GM12878 (cell line): Measurements from ENCODE around the gene OPCML. TPM values are rescaled to one million over a fixed set of nuclear protein-coding genes. Genes with fewer than 3 reads are reported as not detected.

Experiments used
- ATAC-seq: fragments of 200-7000 bp; cut with Tn5 transposase; 3 replicates; pipeline ENCODE4 v1.9.1; 2020; ENCODE audit warnings: mild to moderate bottlenecking, moderate library complexity
- BruUV-seq: library from RNA; stranded (reverse); fragments of 400-500 nt; replicated peaks from 2 replicates; lab custom pipeline; 2021; lab: Mats Ljungman, UMichigan
- CTCF ChIA-PET: fragments of 300-600 bp; sonication (Branson Sonifier 250); formaldehyde crosslinking; extraction: SDS; loops from one replicate; lab custom pipeline; 2021; ENCODE audit warnings: inconsistent platforms; lab: Yijun Ruan, JAX
- POLR2A ChIA-PET: fragments of 350-600 bp; formaldehyde crosslinking; extraction: SDS; loops from one replicate; lab custom pipeline; 2021; ENCODE audit warnings: inconsistent platforms; lab: Charles Lee
- RAD21 ChIA-PET: fragments of 300-600 bp; sonication (Branson Sonifier 250); formaldehyde crosslinking; loops from one replicate; lab custom pipeline; 2023; ENCODE audit warnings: antibody characterized with exemption; ENCODE audit not compliant: unreplicated experiment; lab: Charles Lee
- SMC1A ChIA-PET: fragments of 300-600 bp; sonication (Branson Sonifier 250); formaldehyde crosslinking; loops from one replicate; lab custom pipeline; 2023; ENCODE audit not compliant: unreplicated experiment, uncharacterized antibody; lab: Charles Lee
- DNase-seq: peaks from one replicate; pipeline ENCODE4 v3.0.0-alpha.2; 2011; ENCODE audit warnings: low read depth, low spot score
- FAIRE-seq: peaks from 3 replicates; lab custom pipeline; 2011; peaks lifted over from hg19 to GRCh38; lab: Jason Lieb, UNC
- H2AFZ ChIP-seq: 2 replicates; pipeline ENCODE4 v1.6.0; 2011; ENCODE audit warnings: low read depth, low read length, control low read depth; ENCODE audit not compliant: control insufficient read depth
- H3K27ac ChIP-seq: 2 replicates; pipeline ENCODE4 v1.5.1; 2011; ENCODE audit warnings: control low read depth; ENCODE audit not compliant: control insufficient read depth, insufficient read depth
- H3K27me3 ChIP-seq, 2 experiments: replicated peaks in 1 of 2; 2 replicates each; pipeline versions ENCODE4 v1.6.0 to v1.6.1; 2011; ENCODE audit warnings: low read length in 1 of 2; ENCODE audit not compliant: control insufficient read depth in 2 of 2, insufficient read depth in 2 of 2
- H3K36me3 ChIP-seq, 2 experiments: 2 replicates each; pipeline ENCODE4 v1.5.1; 2011; ENCODE audit warnings: low read length in 1 of 2; ENCODE audit not compliant: control insufficient read depth in 2 of 2, insufficient read depth in 2 of 2
- H3K4me1 ChIP-seq: 2 replicates; pipeline ENCODE4 v1.6.1; 2011; ENCODE audit warnings: mild to moderate bottlenecking, low read length, moderate library complexity, mixed read lengths; ENCODE audit not compliant: control insufficient read depth, insufficient read depth
- H3K4me2 ChIP-seq: 2 replicates; pipeline ENCODE4 v1.6.0; 2011; ENCODE audit warnings: control low read depth; ENCODE audit not compliant: control insufficient read depth, insufficient read depth
- H3K4me3 ChIP-seq: fragments of 200-600 bp; sonication (generic); 2 replicates; pipeline ENCODE4 v1.5.1; 2016
- H3K79me2 ChIP-seq: 2 replicates; pipeline ENCODE4 v1.6.0; 2011; ENCODE audit warnings: low read length; ENCODE audit not compliant: control insufficient read depth, insufficient read depth
- H3K9ac ChIP-seq: 2 replicates; pipeline ENCODE4 v1.8.0; 2011; ENCODE audit warnings: low read length, control low read depth, mixed read lengths; ENCODE audit not compliant: control insufficient read depth, insufficient read depth
- H3K9me3 ChIP-seq: replicated peaks from 3 replicates; pipeline ENCODE4 v1.5.1; 2011; ENCODE audit warnings: mild to moderate bottlenecking, low read length; ENCODE audit not compliant: control insufficient read depth, insufficient read depth
- H4K20me1 ChIP-seq: 2 replicates; pipeline ENCODE4 v1.6.0; 2011; ENCODE audit not compliant: control insufficient read depth, insufficient read depth
- ATF7 ChIP-seq: fragments of 450-650 bp; IDR thresholded peaks from 2 replicates; pipeline ENCODE4 v1.6.1; 2016; ENCODE audit warnings: low read depth, mild to moderate bottlenecking
- STAT3 ChIP-seq: IDR thresholded peaks from 2 replicates; pipeline ENCODE4 v1.6.1; 2011; ENCODE audit warnings: low read depth, low read length, improper control_type of control experiment
- TARDBP ChIP-seq: IDR thresholded peaks from 2 replicates; pipeline ENCODE4 v1.6.1; 2016; ENCODE audit warnings: borderline replicate concordance
- TCF12 ChIP-seq: IDR thresholded peaks from 2 replicates; pipeline ENCODE4 v1.6.1; 2011; ENCODE audit warnings: low read depth, mild to moderate bottlenecking, low read length
- ZNF217 ChIP-seq: fragments of 450-650 bp; IDR thresholded peaks from 2 replicates; pipeline ENCODE4 v1.6.1; 2017; ENCODE audit warnings: antibody characterized with exemption, mild to moderate bottlenecking
- WGBS: methylation state at CpG from one replicate; pipeline ENCODE4 v1.1.6; 2016; ENCODE audit warnings: low lambda C conversion rate; ENCODE audit not compliant: insufficient replicate concordance, insufficient coverage; ENCODE audit errors: missing lambda C conversion rate; 5-methylcytosine and 5-hydroxymethylcytosine counted together
- in situ Hi-C: fragments of 300-500 bp; cut with MboI; formaldehyde crosslinking; loops from 9 replicates; pipeline ENCODE4 v1.14.3; 2018; ENCODE audit warnings: mixed read lengths
- intact Hi-C: fragments of 100-400 bp; cut with micrococcal nuclease; formaldehyde crosslinking; loops from one replicate; pipeline ENCODE4 v1.14.2; 2022; ENCODE audit not compliant: unreplicated experiment
- polyA plus RNA-seq, 11 experiments: library from polyadenylated mRNA; depleted of rRNA in 4 of 11; unstranded in 6 of 11; stranded (reverse) in 5 of 11; fragments of >200 nt; fragmentation: Nextera tagmentation in 4 of 11; fragmentation: Illumina TruSeq in 1 of 11; extraction: Ambion mirVana in 4 of 11; extraction: Trizol in 1 of 11; gene quantifications; 1 replicate in 1 of 11; 2 replicates in 10 of 11; pipeline versions ENCODE4 v1.2.1 to v1.2.3, GENCODE V29; 2011 to 2016; ENCODE audit warnings: inconsistent platforms in 2 of 11, missing spikeins in 2 of 11, low read depth in 1 of 11
- total RNA-seq, 4 experiments: library from RNA; depleted of rRNA in 3 of 4; stranded (reverse); fragments of >200 nt in 3 of 4; fragmentation: Illumina TruSeq in 1 of 4; extraction: Trizol in 1 of 4; gene quantifications; 2 replicates each; pipeline versions ENCODE4 v1.2.1 to v1.2.3, GENCODE V29; 2013 to 2021
- TF ChIP-seq, protein P1 (sequence below): fragments of 450-650 bp; IDR thresholded peaks from 2 replicates; pipeline ENCODE4 v1.6.1; 2017; ENCODE audit warnings: mild to moderate bottlenecking, low read depth, inconsistent platforms; ENCODE audit not compliant: poor library complexity, severe bottlenecking
- TF ChIP-seq, protein P2 (sequence below): fragments of 450-650 bp; IDR thresholded peaks from 2 replicates; pipeline ENCODE4 v1.6.1; 2017; ENCODE audit warnings: antibody characterized with exemption, mild to moderate bottlenecking, moderate library complexity
- TF ChIP-seq, protein P3 (sequence below): fragments of 150-350 bp; IDR thresholded peaks from 2 replicates; pipeline ENCODE4 v1.6.1; 2014; ENCODE audit warnings: mild to moderate bottlenecking, low read depth, low read length

OPCML gene
- total and polyA plus RNA-seq, 10 of the 15 experiments (the other 5 are each of a cell fraction or from before 2014, with no cell fraction given): 0.84 TPM; not detected in 9

DNA sequence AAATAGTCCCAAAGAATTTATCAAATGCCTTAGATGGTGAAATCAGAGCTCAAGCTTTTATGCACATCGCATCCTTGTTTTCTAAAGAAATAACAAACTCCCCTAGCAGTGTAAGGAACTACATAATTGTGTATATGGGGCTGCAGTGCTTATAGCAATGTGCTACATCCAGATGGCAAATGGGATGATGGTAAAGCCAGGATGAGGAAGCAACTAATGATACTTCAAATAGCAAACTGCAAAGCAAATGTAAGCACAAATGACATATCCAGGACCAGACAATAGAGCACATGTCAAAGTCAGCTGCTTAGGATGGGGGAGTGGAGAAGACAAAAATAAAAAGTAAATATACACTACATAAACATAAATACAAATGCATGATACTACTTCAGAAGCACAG lies 425.9 kb downstream of the OPCML start (continued):
- no peak for TF ChIP-seq ATF7
- TF ChIP-seq, protein P1, sequence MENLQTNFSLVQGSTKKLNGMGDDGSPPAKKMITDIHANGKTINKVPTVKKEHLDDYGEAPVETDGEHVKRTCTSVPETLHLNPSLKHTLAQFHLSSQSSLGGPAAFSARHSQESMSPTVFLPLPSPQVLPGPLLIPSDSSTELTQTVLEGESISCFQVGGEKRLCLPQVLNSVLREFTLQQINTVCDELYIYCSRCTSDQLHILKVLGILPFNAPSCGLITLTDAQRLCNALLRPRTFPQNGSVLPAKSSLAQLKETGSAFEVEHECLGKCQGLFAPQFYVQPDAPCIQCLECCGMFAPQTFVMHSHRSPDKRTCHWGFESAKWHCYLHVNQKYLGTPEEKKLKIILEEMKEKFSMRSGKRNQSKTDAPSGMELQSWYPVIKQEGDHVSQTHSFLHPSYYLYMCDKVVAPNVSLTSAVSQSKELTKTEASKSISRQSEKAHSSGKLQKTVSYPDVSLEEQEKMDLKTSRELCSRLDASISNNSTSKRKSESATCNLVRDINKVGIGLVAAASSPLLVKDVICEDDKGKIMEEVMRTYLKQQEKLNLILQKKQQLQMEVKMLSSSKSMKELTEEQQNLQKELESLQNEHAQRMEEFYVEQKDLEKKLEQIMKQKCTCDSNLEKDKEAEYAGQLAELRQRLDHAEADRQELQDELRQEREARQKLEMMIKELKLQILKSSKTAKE: no peak
- TF ChIP-seq STAT3: no peak
- TF ChIP-seq TARDBP: no peak
- TF ChIP-seq, protein P2, sequence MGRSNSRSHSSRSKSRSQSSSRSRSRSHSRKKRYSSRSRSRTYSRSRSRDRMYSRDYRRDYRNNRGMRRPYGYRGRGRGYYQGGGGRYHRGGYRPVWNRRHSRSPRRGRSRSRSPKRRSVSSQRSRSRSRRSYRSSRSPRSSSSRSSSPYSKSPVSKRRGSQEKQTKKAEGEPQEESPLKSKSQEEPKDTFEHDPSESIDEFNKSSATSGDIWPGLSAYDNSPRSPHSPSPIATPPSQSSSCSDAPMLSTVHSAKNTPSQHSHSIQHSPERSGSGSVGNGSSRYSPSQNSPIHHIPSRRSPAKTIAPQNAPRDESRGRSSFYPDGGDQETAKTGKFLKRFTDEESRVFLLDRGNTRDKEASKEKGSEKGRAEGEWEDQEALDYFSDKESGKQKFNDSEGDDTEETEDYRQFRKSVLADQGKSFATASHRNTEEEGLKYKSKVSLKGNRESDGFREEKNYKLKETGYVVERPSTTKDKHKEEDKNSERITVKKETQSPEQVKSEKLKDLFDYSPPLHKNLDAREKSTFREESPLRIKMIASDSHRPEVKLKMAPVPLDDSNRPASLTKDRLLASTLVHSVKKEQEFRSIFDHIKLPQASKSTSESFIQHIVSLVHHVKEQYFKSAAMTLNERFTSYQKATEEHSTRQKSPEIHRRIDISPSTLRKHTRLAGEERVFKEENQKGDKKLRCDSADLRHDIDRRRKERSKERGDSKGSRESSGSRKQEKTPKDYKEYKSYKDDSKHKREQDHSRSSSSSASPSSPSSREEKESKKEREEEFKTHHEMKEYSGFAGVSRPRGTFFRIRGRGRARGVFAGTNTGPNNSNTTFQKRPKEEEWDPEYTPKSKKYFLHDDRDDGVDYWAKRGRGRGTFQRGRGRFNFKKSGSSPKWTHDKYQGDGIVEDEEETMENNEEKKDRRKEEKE: no peak
- no peak for TF ChIP-seq ZNF217

DNA sequence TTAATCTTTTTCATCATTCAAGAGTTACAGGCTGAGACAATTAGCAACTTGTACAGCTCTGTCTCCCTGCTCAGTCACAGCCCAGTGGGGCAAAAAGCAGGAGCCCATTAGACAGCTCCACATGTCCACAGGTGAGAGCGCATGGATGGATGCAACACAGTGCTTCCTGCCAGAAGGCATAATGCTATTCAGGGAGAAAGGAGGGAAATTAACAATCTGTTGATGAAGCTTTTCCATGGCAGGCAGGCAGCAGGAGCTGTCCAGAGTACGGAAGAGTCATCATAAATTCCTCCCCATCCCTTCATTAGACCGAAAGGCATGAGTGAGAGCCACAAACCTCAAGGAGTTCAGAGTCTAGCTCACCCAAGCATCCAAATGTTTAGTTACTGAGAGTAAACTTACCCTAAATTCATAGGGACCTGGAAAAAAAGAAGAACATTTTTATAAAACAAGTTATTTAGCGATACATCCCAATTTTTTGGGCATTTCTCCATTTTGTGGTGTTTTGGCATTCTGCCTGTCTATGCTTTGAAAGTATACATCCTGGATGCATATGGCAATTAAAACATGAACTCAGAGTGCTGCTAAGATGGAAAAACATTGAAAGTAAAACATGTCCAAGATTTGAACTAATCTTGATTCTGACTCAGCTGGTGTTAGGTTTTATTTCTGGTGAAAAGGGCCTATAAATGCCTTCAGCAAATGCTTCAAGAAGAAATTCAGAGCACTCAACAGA lies 428.1 kb downstream of the OPCML start:
- CTCF ChIA-PET: interaction anchor here (1.2 kb wide), 1 partner anchor 24 kb away, joined by 3 read pairs; no protein-coding TSS in a partner anchor

More for the DNA sequence above, 428.1 kb downstream of the OPCML start:
- RAD21 ChIA-PET: no interaction called here
- H3K36me3 ChIP-seq: no peaks in the 10 kb centered on the region
- H3K79me2 ChIP-seq: no peaks in the 10 kb centered on the region
- SMC1A ChIA-PET: no interaction called here
- H3K9me3 ChIP-seq: no peaks in the 10 kb centered on the region
- no peak overlapping the region for H3K27ac ChIP-seq
- intact Hi-C loops (no loop called here), in situ Hi-C loops (no loop called here)
- no peak for DNase-seq
- ATAC-seq: no peak
- no peaks in the 10 kb centered on the region for H4K20me1 ChIP-seq
- WGBS: 45% methylated on average over 4 of the region's 4 CpGs
- BruUV-seq: no TSS peak
- no peaks in the 10 kb centered on the region for H3K4me1 ChIP-seq
- POLR2A ChIA-PET: no interaction called here
- H2AFZ ChIP-seq: no peak overlapping the region
- H3K4me3 ChIP-seq: no peak overlapping the region
- no peak overlapping the region for H3K4me2 ChIP-seq
- no peak overlapping the region for H3K9ac ChIP-seq
- no peak for TF ChIP-seq TCF12
- TF ChIP-seq, protein P3, sequence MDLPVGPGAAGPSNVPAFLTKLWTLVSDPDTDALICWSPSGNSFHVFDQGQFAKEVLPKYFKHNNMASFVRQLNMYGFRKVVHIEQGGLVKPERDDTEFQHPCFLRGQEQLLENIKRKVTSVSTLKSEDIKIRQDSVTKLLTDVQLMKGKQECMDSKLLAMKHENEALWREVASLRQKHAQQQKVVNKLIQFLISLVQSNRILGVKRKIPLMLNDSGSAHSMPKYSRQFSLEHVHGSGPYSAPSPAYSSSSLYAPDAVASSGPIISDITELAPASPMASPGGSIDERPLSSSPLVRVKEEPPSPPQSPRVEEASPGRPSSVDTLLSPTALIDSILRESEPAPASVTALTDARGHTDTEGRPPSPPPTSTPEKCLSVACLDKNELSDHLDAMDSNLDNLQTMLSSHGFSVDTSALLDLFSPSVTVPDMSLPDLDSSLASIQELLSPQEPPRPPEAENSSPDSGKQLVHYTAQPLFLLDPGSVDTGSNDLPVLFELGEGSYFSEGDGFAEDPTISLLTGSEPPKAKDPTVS: no peak
- TF ChIP-seq ATF7: no peak
- TF ChIP-seq, protein P2: no peak
- TF ChIP-seq, all 136 proteins: peak for 0
- no peak for FAIRE-seq
- H3K27me3 ChIP-seq: no peaks in the 10 kb centered on the region; a peak in 1 of 4 replicates
